HG03280 (cell line): ENCODE results near the gene ZNF71.
"Not testable (repeated sequence)": the region's sequence is repeated elsewhere in the genome, so short reads cannot be mapped to it uniquely, and the experiment has no call there.

Experiments used
- ATAC-seq: cut with Tn5 transposase; IDR thresholded peaks from one replicate; pipeline ENCODE4 v1.9.1; 2021; ENCODE audit warnings: mild to moderate bottlenecking, moderate library complexity; ENCODE audit not compliant: unreplicated experiment

ZNF71 gene

GRCh38 chr19:56619121-56619520 lies 24.0 kb downstream of the ZNF71 start:
- no peak for ATAC-seq

DNA sequence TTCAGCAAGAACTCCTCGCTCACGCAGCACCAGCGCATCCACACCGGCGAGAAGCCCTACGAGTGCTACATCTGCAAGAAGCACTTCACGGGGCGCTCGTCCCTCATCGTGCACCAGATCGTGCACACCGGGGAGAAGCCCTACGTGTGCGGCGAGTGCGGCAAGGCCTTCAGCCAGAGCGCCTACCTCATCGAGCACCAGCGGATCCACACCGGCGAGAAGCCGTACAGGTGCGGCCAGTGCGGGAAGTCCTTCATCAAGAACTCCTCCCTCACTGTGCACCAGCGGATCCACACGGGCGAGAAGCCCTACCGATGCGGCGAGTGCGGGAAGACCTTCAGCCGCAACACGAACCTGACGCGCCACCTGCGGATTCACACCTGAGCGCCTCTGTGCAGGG lies 27.3 kb downstream of the ZNF71 start:
- ATAC-seq, result no peak

DNA sequence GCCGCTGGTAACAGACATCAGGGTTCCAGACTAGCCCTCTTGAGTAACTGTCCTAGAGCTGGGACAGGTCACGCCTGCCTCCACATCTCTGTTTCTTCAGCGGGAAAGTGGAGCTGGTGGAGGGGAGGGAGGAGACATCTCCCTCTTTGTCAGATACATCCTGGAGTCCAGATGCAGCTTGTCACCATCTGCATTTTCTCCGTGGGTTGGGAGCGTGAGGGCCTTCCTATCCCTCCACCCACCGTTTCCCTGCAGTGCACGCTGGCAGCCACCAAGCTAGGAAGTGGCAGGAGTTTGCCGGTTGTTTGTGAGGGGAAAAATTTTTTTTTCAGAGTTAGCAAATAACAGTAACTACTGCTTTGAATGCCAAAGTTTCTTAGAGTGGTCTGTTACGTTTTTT lies 27.9 kb downstream of the ZNF71 start:
- ATAC-seq, result no peak

DNA sequence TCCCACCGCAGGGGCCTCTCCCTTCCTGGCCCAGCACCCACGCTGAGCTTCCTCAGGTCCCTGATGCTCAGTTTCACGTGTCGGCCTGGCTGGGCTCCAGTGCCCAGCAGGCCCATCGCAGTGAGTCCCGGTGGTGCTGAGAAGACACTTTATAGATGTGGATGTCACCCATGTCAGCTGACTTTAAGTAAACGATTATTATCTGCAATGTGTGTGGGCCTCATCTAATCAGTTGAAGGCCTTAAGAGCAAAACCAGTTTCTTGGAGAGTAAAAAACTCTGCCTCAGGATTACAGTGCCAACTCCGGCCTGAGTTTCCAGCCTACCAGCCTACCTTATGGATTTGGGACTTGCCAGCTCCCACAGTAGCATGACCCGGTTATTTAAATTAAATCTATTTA lies 30.6 kb downstream of the ZNF71 start:
- ATAC-seq, result no peak

GRCh38 chr19:56633021-56633420 lies 37.9 kb downstream of the ZNF71 start:
- ATAC-seq, result no peak

DNA sequence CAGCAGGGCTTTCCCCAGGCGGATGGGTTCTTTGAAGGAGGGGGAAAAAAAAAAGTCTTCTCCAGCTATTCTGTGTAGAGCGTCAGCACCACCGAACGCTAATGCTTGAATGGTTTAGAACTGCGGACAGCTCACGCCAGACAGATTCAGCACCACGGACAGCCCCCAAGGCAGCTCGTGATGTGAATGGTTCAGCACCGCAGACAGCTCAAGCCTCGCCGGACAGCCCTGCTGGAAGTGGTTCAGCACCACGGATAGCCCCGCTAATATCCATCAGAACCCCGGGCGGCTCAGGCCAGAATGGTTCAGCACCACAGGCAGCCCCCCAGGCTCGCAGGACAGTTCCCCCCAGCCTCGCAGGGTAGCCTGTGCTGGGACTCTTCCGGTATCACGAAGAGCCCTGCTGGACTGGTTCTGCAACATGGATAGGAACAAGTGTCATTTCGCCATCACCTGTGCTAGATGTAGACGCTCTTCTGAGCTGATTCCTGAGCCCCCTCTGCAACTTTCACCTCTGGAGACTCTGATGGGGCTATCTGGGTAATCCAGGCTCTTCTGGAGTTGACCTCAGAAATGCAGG lies 43.0 kb downstream of the ZNF71 start:
- ATAC-seq, result no peak

DNA sequence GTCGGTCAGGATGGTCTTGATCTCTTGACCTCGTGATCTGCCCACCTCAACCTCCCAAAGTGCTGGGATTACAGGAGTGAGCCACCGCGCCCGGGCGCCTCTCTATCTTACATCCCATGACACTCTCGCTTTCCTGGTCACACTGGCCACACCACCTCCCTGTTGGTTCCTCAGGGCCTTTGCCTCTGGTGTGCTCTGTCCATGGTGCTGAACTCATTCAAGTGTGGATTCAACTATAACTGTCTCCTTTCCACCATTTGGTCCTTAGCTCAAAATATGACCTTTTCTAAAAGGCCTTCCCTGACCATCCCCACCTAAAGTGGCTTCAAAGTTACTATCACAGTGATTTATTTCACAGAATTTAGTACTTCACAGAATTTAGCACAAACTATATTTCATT lies 44.1 kb downstream of the ZNF71 start:
- ATAC-seq, result no peak

GRCh38 chr19:56642711-56643459 lies 47.8 kb downstream of the ZNF71 start, which contains the start of gene SMIM17:
Gene SMIM17, plus strand, starts transcription at chr19:56643159. Its CDS starts 2,509 bp downstream, at chr19:56645668.
- no peak for ATAC-seq

DNA sequence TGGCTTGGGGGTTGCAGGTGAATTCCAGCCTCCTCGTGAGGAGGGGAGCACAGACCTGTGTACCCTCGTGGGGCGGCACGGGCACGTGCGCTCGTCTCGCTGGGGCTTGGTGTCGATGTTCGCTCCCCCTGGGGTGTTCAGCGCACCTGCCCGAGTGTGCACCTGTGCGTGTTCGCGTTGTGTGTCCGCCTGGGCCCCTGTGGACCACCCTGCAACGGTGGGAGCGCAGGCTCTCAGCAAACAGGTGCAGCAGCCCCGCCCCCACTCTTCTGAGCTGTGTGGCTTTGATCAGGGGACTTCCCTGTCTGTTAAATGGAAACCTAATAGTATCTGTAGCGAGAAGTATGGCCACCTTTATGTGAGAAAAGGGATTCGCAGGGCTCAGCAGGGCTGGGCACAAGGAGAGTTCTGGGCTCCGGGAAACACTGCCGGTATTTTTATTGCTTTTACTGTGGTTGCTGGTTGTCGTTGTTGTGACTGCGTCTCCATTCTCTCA lies 48.4 kb downstream of the ZNF71 start:
- ATAC-seq, result no peak

GRCh38 chr19:56654151-56654550 lies 59.0 kb downstream of the ZNF71 start:
- no peak for ATAC-seq

GRCh38 chr19:56660381-56661107 lies 65.4 kb downstream of the ZNF71 start:
- no peak for ATAC-seq

GRCh38 chr19:56661248-56661647 lies 66.1 kb downstream of the ZNF71 start:
- no peak for ATAC-seq

DNA sequence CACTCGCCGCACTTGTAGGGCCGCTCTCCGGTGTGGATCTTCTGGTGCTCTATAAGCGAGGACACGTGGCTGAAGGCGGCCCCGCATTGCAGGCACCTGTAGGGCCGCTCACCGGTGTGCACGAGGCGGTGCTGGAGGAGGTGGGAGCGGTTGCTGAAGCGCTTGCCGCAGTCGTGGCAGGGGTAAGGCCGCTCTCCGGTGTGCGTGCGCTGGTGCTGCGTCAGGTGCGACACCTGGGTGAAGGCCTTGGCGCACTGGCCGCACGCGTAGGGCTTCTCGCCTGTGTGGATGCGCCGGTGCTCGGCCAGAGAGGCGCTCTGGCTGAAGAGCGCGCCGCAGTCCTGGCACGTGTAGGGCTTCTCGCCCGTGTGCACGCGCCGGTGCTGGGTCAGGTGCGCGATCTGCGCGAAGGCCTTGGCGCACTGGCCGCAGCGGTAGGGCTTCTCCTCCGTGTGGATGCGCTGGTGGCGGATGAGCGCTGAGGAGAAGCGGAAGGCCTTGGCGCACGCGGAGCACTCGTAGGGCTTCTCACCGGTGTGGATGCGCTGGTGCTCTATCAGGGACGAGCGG lies 68.9 kb downstream of the ZNF71 start:
- no peak for ATAC-seq

DNA sequence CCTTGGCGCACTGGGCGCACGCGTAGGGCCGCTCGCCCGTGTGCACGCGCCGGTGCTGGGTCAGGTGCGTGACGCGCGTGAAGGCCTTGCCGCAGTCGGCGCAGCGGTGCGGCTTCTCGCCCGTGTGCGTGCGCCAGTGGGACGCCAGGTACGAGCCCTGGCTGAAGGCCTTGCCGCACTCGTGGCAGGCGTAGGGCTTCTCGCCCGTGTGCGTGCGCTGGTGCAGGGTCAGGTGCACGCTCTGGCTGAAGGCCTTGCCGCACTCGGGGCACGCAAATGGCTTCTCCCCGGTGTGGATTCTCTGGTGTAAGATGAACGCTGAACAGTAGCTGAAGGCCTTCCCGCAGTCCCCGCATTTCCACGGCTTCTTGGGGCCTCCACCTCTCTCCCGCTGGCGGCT lies 69.4 kb downstream of the ZNF71 start:
- ATAC-seq, result no peak

DNA sequence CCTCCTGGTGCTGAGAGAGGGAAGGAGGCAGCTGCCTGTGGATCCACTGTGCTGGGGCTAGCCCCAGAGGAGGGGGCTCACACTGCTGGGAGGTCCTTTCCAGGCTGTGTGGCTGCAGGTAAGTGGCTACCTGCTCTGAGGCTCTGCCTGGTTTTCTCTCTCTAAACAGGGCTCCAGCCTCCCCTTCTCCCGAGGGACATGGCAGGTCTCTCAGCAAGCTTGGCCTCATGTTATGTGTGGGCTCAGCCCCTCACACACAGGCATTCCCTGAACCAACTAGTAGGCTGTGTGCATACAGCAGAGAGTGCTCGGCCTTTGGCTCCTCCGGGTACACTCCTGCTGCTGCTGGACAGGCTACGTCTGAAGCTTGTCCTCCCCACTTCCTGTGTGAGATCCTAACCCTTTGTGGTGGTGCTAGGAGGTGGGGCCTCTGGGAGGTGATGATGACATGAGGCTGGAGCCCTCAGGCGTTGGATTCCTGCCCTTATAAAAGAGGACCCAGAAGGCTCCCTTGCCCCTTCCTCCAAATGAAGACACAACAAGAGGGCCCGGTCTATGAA lies 72.3 kb downstream of the ZNF71 start:
- ATAC-seq, result no peak

DNA sequence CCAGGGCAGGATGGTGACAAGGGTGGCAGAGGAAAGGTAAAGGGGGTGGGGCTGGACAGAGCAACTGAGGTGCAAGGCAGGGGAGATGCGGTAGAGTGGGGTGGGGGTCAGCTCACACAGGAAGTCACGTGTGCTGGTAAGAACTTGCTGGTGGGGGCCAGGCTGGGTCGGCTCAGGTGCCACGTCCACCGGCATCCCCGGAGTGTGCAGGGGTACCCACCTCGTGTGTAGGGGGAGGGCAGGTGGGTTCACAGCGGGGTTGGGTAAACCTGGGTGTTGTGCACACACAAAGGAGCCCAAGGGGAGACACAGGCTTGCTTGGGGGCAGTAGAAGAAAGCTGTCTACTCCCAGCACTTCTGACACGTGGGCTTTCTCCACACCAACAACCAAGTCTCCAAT lies 73.6 kb downstream of the ZNF71 start:
- no peak for ATAC-seq

DNA sequence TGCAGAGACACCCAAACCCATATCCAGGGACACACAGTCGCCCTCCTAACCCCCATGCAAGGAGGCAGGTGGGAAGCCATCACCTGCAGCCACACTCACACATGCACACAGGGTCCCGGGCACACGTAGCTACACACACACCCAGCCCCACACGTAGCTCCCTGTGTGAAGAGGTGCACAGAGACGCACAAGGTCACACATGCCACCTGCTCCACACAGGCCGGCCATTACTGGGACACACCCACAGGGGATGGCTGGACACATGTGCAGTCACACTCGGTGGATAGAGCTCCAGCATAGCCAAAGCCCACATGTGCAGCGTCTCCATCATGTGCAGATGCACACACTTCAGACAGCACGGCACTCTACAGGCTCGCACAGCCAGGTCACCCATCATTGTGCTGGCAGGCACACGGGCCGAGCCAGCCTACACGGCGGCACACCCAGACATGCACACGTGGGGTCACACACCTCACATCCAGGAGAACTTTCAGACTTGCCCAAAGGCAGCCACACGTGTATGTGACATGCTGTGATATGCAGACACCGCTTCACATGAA lies 75.4 kb downstream of the ZNF71 start:
- no peak for ATAC-seq

- no peak for ATAC-seq
These were observed 76.0 kb downstream of the ZNF71 start for GRCh38 chr19:56670961-56671612.

DNA sequence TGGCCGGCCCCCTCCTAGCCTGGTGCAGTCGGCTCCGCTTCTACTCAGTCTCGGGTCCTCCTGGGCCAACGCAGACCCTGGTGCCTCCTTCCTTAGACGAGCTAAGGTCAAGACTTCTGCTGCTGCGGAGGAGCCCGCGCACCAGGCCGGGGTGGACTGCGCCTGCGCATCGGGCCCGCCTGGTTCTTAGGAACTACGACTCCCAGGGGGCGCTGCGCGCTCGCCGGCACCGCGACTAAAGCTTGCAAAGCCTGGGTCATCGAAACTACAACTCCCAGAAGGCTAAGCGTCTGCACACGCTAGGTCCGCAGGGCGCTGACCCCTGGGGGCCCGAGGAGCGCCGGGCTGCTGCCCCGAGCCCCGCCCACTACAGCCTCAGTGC lies 76.5 kb downstream of the ZNF71 start, which contains the start of gene ZNF835:
Gene ZNF835 (minus strand): TSS at position 145 of the 382 bp plus-strand sequence. CDS start 6,559 bp downstream, outside the sequence.
- no peak for ATAC-seq

- not testable (repeated sequence) for ATAC-seq
These were observed 77.5 kb downstream of the ZNF71 start for GRCh38 chr19:56672610-56673009.
